ENCODE data around the gene SELPLG.
"Not testable (repeated sequence)": the region's sequence is repeated elsewhere in the genome, so short reads cannot be mapped to it uniquely, and the experiment has no call there.

The SELPLG gene

DNA sequence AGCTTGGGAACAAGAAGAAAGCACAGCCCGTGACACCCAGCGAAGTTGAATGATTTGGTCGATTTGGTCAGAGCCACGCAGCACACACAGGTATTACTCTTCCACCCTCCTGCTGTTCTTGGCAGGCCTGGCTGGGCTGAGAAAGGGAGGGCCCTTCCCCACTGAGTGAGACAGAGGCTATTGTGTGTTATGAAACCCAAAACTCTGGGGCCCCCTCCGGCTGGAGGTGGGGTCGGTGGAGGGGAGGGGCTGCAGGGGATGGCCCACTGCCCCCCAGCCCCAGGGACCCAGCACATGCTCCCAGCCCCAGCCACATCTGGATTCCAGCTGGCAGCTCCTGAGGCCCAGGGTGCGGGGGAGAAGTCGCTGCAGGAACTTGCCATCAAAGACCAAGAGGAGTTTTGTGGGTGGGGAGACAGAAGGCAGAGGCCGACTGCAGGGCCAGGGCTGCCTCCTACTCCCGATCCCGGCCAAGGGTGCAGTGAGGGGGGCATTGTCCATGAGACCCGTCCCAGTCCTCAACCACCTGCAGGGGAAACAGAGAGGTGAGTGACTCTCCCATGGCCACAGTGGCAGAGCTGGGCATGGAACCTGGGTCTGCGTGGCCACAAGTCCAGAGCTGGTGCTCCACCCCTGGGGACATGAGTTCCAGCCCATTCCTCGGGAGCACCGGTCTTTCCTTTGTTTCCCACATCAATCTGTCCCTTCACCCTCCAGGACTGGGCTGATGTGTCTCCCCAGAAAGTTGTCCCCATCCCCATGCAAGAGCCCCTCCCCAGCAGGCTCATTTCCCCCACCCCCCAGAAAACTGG, 44.5 kb downstream of the SELPLG start:
- DNase-seq (ENCODE audit: low spot score), result no peak

GRCh38 chr12:108587826-108588225, 45.9 kb downstream of the SELPLG start:
- DNase-seq (ENCODE audit: low spot score), result no peak

DNA sequence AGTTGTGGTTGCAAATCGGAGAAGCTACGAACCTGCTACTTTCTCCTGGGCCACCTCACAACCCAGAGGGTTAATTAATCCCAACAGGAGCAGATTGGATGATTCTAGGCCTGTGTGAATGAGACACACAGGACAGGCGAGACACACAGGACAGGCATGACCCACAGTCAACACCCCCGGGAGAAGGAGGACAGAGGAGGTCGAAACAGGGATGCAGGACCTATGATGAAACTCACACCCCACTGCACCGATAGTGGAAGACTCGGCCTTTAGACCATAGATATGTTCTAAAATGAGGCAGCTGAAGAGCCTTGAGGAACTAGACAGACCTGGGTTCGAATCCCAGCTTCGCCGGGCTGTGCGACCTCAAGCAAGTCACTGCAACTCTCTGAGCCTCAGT, 47.4 kb downstream of the SELPLG start:
- DNase-seq (ENCODE audit: low spot score), result no peak

GRCh38 chr12:108585864-108586263, 47.8 kb downstream of the SELPLG start:
- no peak for DNase-seq (ENCODE audit: low spot score)

GRCh38 chr12:108584456-108585065, 49.1 kb downstream of the SELPLG start:
- no peak for DNase-seq (ENCODE audit: low spot score)

- DNase-seq (ENCODE audit: low spot score), result no peak
These were observed 49.7 kb downstream of the SELPLG start for GRCh38 chr12:108583991-108584390.

GRCh38 chr12:108582978-108583770, 50.5 kb downstream of the SELPLG start:
- DNase-seq (ENCODE audit: low spot score), result no peak

DNA sequence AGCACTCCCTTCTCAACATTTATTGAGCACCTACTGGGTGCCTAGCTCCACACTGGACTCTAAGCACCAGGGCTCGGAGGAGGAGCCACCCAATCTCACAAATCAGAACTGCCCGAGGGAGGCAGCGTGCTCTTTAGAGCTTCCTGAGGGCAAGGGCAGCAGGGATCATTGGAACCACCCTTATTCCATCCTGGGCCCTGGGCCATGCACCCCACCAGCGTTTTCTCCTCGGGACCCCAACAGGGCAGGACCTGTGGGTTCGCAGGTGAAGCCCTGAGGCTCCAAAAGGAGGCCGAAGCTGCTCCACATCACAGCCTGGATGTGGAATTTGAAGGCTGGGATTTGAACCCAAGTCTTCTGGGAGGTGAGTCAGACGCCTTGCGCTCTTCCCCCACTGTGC, 51.2 kb downstream of the SELPLG start:
- no peak for DNase-seq (ENCODE audit: low spot score)

- DNase-seq (ENCODE audit: low spot score), result no peak
These were observed 52.1 kb downstream of the SELPLG start for GRCh38 chr12:108581311-108582227.

GRCh38 chr12:108580531-108580930, 53.2 kb downstream of the SELPLG start:
- no peak for DNase-seq (ENCODE audit: low spot score)

GRCh38 chr12:108578813-108579212, 54.9 kb downstream of the SELPLG start:
- DNase-seq (ENCODE audit: low spot score), result no peak

- DNase-seq (ENCODE audit: low spot score), result no peak
These were observed 55.4 kb downstream of the SELPLG start for GRCh38 chr12:108578264-108578663.

DNA sequence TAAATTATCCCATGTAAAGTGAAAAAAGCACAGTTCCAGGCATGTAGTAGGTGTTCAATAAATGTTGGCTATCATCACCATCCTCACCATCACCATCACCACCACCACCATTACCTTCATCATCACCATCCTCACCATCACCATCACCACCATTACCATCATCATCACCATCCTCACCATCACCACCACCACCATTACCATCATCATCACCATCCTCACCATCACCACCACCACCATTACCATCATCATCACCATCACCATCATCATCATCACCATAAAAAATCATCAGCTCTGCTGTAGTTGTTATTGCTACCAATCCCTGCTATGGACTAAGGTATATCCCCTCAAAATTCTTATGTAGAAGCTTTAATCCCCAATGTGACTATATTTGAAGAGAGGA, 56.2 kb downstream of the SELPLG start:
- no peak for DNase-seq (ENCODE audit: low spot score)

DNA sequence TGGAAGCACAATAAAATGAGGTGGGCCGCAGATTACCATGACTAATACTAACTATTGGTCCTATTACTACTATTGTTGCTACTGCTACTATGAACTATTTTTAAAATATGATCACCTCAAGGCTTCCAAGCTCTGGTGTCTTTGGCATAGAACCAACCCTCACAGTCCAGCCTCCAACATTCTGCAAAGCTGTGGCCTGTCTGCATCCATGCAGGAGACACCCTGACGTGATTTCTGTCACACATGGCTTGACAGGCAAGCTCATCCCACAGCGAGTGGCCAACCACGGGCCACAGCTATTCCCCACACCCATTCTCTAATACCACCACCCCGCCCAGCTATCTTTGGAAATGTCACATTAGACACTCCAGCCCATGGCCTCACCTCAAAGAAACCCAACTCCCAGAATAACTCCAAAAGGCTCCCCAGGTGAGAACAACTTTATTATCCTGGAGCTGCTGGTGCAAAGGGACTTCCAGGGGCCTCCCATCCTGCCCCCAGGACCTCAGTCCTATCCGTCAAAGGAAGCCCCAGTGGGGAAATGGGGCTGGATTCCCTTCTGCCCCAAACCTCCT, 56.9 kb downstream of the SELPLG start:
- DNase-seq (ENCODE audit: low spot score), result no peak

DNA sequence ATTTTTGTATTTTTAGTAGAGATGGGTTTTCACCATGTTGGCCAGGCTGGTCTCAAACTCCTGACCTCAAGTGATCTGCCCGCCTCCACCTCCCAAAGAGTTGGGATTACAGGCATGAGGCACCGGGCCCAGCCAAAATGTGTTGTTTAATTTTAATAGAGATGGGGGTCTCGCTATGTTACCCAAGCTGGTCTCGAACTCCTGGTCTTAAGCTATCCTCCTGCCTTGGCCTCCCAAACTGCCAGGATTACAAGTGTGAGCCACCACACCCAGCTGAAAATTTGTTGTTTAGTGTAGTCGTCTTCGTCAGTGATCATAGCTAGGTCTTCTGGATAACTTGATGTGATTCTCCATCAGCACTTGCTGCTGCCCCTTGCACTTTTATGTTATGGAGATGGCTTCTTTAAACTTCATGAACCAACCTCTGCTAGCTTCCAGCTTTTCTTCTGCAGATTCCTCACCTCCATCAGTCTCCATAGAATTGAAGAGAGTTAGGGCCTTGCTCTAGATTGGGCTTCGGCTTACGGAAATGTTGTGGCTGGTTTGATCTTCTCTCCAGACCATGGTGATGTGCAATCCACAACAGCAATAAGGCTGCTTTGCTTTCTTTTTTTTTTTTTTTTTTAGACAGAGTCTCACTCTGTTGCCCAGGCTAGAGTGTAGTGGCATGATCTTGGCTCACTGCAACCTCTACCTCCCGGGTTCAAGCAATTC, 58.3 kb downstream of the SELPLG start:
- no peak for DNase-seq (ENCODE audit: low spot score)

GRCh38 chr12:108574276-108574675, 59.4 kb downstream of the SELPLG start:
- not testable (repeated sequence) for DNase-seq (ENCODE audit: low spot score)

GRCh38 chr12:108573317-108573716, 60.4 kb downstream of the SELPLG start:
- DNase-seq (ENCODE audit: low spot score), result no peak

GRCh38 chr12:108572166-108572790, 61.4 kb downstream of the SELPLG start:
- no peak for DNase-seq (ENCODE audit: low spot score)
